Kidney (tissue), 14 donors: Measurements from ENCODE around the gene C1QTNF7. TPM values are rescaled to one million over a fixed set of nuclear protein-coding genes. Genes with fewer than 3 reads are reported as not detected.

Experiments
- DNase-seq, 5 donors: peaks; one replicate each; pipeline ENCODE4 v3.0.0-alpha.2; 2013 to 2020
- FAIRE-seq: peaks from 2 replicates; lab custom pipeline; 2012; peaks lifted over from hg19 to GRCh38; lab: Jason Lieb, UNC
- H3K27ac ChIP-seq, 2 donors: one replicate each; pipeline ENCODE4 v1.7.0; 2013; ENCODE audit warnings: low read depth in 2 of 2, low read length in 2 of 2, inconsistent platforms in 1 of 2
- H3K27me3 ChIP-seq: one replicate; pipeline ENCODE4 v1.7.1; 2013; ENCODE audit warnings: low read length, inconsistent platforms; ENCODE audit not compliant: control insufficient read depth, insufficient read depth
- H3K36me3 ChIP-seq, 3 donors: one replicate each; pipeline versions ENCODE4 v1.7.0 to v1.7.1; 2013; ENCODE audit warnings: low read length in 3 of 3, control low read depth in 1 of 3, inconsistent platforms in 1 of 3; ENCODE audit not compliant: insufficient read depth in 3 of 3, control insufficient read depth in 2 of 3
- H3K4me1 ChIP-seq, 3 donors: one replicate each; pipeline versions ENCODE4 v1.7.0 to v1.7.1; 2013; ENCODE audit warnings: low read length in 3 of 3, inconsistent platforms in 1 of 3, low read depth in 1 of 3; ENCODE audit not compliant: control insufficient read depth in 2 of 3, insufficient read depth in 2 of 3
- H3K4me3 ChIP-seq, 3 donors: one replicate each; pipeline versions ENCODE4 v1.7.0 to v1.8.1; 2013; ENCODE audit warnings: low read length in 3 of 3, control low read depth in 1 of 3, inconsistent platforms in 1 of 3
- H3K9ac ChIP-seq, 3 donors: one replicate each; pipeline versions ENCODE4 v1.7.0 to v1.7.1; 2013; ENCODE audit warnings: low read length in 3 of 3, control low read depth in 1 of 3, inconsistent platforms in 1 of 3
- H3K9me3 ChIP-seq, 3 donors: one replicate each; pipeline versions ENCODE4 v1.7.0 to v1.7.1; 2013; ENCODE audit warnings: low read length in 3 of 3, control low read depth in 1 of 3, inconsistent platforms in 1 of 3; ENCODE audit not compliant: control insufficient read depth in 2 of 3, insufficient read depth in 1 of 3
- CTCF ChIP-seq: IDR thresholded peaks from 3 replicates; pipeline ENCODE4 v1.5.1; 2012; ENCODE audit warnings: mild to moderate bottlenecking, moderate library complexity, borderline replicate concordance; ENCODE audit not compliant: insufficient read depth; ENCODE audit errors: extremely low read depth
- intact Hi-C: fragments of 100-400 bp; cut with DNase I; formaldehyde crosslinking; loops from one replicate; pipeline ENCODE4 v1.11.1; 2022
- polyA plus RNA-seq: library from polyadenylated mRNA; stranded (reverse); fragments of 350-450 nt; fragmentation: Illumina TruSeq; extraction: RNeasy Lipid Tissue Mini Kit (QIAGEN cat#74804); gene quantifications from one replicate; pipeline ENCODE4 v1.2.3, GENCODE V29; 2014; ENCODE audit warnings: low read depth, low replicate concordance; ENCODE audit not compliant: insufficient read depth
- total RNA-seq: library from RNA; stranded (reverse); fragmentation: NEBNext Ultra II Directional; extraction: Animal tissue kit (Norgen Biotek cat#: 25700); gene quantifications from one replicate; pipeline ENCODE4 v1.2.1, GENCODE V29; 2021
- donor health status: control.
- donor health status: control.
- donor health status: control.
- donor health status: control.
- donor health status: control.
- donor health status: DM: yes; HTN: yes; CAD: no.
- donor health status: Normal renal cell carcinoma (clear cell type).

C1QTNF7 gene
- total and polyA plus RNA-seq, 2 donors from 2014 or later = 2.2 to 5.3 TPM

DNA sequence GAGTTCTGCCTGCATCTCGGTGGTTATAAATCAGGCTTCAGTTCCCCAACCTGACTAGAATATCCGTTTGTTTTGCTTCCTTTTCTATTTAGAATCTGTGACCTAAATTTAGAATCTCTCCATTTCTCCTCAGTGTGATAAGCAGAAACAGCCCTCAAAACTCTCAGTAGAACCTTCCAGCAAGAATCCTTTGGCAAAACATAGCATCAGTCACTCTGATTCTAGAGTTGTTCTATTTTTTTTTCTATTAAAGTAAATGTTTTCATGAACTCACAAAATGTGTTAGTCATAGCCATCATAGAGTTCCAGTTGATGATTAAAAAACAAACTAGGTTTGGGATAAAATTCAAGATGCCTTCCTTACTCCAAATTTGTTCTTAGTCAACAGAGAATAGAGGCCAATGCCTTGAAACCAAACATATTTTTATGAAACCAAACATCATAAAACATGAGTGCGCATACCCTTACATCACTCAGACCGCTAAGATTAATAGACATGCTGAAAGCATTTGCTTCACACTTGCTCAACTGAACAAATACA, 13.2 kb upstream of the C1QTNF7 start:
- Histone ChIP-seq H3K27ac (peak overlapping the region in 1 of 2 donors; percentile 9), H3K27me3 (no peaks in the 10 kb centered on the region), H3K9me3 (no peaks in the 10 kb centered on the region), H3K4me1 (peaks cover 0 to 4% (median 2%) of the 10 kb centered on the region in 3 donors), H3K36me3 (no peaks in the 10 kb centered on the region), H3K9ac (no peak overlapping the region), H3K4me3 (no peak overlapping the region)
- TF ChIP-seq CTCF = no peak
- peak; percentile 86 for FAIRE-seq
- intact Hi-C loops = no loop called here
- no peak for DNase-seq

GRCh38 chr4:15416357-15417232, 11.2 kb upstream of the C1QTNF7 start:
- intact Hi-C loops = no loop called here
- Histone ChIP-seq H3K9ac (no peak overlapping the region), H3K27me3 (no peaks in the 10 kb centered on the region), H3K27ac (no peak overlapping the region), H3K36me3 (no peaks in the 10 kb centered on the region), H3K4me1 (peaks cover 0 to 4% (median 2%) of the 10 kb centered on the region in 3 donors), H3K9me3 (no peaks in the 10 kb centered on the region), H3K4me3 (no peak overlapping the region)
- no peak for TF ChIP-seq CTCF
- DNase-seq = no peak
- FAIRE-seq = no peak

DNA sequence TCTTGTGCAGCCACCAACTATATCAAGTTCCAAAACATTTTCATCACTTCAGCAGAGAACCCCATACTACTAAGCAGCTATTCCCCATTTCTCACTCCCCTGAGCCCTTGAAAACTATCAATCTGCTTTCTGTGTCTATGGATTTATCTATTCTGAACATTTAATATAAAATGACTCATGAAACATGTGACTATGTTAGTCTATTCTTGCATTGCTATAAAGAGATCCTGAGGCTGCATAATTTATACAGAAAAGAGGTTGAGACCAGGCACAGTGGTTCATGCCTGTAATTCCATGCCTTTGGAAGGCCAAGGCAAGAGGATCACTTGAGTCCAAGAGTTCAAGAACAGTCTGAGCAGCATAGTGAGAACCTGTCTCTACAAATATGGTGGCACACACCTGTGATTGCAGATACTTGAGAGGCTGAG, 10.6 kb upstream of the C1QTNF7 start:
- H3K4me1 ChIP-seq = peaks cover 0 to 4% (median 2%) of the 10 kb centered on the region in 3 donors
- no peaks in the 10 kb centered on the region for H3K27me3 ChIP-seq
- no peak for DNase-seq
- H3K9me3 ChIP-seq = no peaks in the 10 kb centered on the region
- intact Hi-C loops = no loop called here
- H3K27ac ChIP-seq = no peak overlapping the region
- no peaks in the 10 kb centered on the region for H3K36me3 ChIP-seq
- H3K4me3 ChIP-seq = no peak overlapping the region
- no peak for FAIRE-seq
- no peak overlapping the region for H3K9ac ChIP-seq
- no peak for TF ChIP-seq CTCF
